Endothelial cell of umbilical vein (primary cell): Measurements from ENCODE around the gene CHD9. TPM values are rescaled to one million over a fixed set of nuclear protein-coding genes. Genes with fewer than 3 reads are reported as not detected.

Experiments used
- BruUV-seq: library from RNA; stranded (reverse); fragments of 400-500 nt; replicated peaks from 2 replicates; lab custom pipeline; 2021; lab: Mats Ljungman, UMichigan
- CTCF ChIA-PET: fragments of 300-600, 350-600 bp; sonication (Branson Sonifier 250); formaldehyde crosslinking; loops from one replicate; lab custom pipeline; 2021; ENCODE audit warnings: antibody characterized with exemption, inconsistent platforms; lab: Charles Lee
- POLR2A ChIA-PET: fragments of 300-600, 350-600 bp; sonication (Branson Sonifier 250); formaldehyde crosslinking; loops from one replicate; lab custom pipeline; 2021; ENCODE audit warnings: antibody characterized with exemption, inconsistent platforms; lab: Charles Lee
- DNase-seq: peaks from one replicate; pipeline ENCODE4 v3.0.0-alpha.2; 2011; ENCODE audit warnings: low read depth, low spot score
- FAIRE-seq: peaks from 2 replicates; lab custom pipeline; 2011; peaks lifted over from hg19 to GRCh38; lab: Jason Lieb, UNC
- H2AFZ ChIP-seq: 2 replicates; pipeline ENCODE4 v1.6.0; 2012; ENCODE audit warnings: low read depth, low read length, control low read depth, inconsistent platforms
- H3K27ac ChIP-seq: 2 replicates; pipeline ENCODE4 v1.5.1; 2011; ENCODE audit warnings: low read depth, mild to moderate bottlenecking, control low read depth, low read length, moderate library complexity; ENCODE audit not compliant: insufficient read depth
- H3K27me3 ChIP-seq, 2 experiments: 2 replicates each; pipeline versions ENCODE4 v1.6.0 to v1.6.1; 2011; ENCODE audit warnings: low read length in 2 of 2, mixed read lengths in 1 of 2; ENCODE audit not compliant: control insufficient read depth in 2 of 2, insufficient read depth in 2 of 2
- H3K36me3 ChIP-seq, 2 experiments: 2 replicates in 1 of 2; 3 replicates in 1 of 2; pipeline ENCODE4 v1.5.1; 2011; ENCODE audit warnings: low read length in 2 of 2, mild to moderate bottlenecking in 1 of 2, moderate library complexity in 1 of 2; ENCODE audit not compliant: control insufficient read depth in 2 of 2, insufficient read depth in 2 of 2; ENCODE audit errors: extremely low read depth in 1 of 2
- H3K4me1 ChIP-seq: 3 replicates; pipeline ENCODE4 v1.5.1; 2011; ENCODE audit warnings: mild to moderate bottlenecking, low read length; ENCODE audit not compliant: control insufficient read depth, insufficient read depth; ENCODE audit errors: extremely low read depth
- H3K4me2 ChIP-seq: 2 replicates; pipeline ENCODE4 v1.6.1; 2011; ENCODE audit warnings: low read length, control low read depth, mixed read lengths; ENCODE audit not compliant: insufficient read depth
- H3K4me3 ChIP-seq, 3 experiments: fragments of 200-600 bp in 1 of 3; sonication (generic), shearing (Covaris generic) in 1 of 3; replicated peaks in 1 of 3; 2 replicates each; pipeline ENCODE4 v1.5.1; 2011 to 2016; ENCODE audit warnings: control low read depth in 3 of 3, low read length in 3 of 3, mild to moderate bottlenecking in 2 of 3, inconsistent platforms in 1 of 3, low read depth in 1 of 3, moderate library complexity in 1 of 3; ENCODE audit not compliant: insufficient read depth in 1 of 3
- H3K79me2 ChIP-seq: 2 replicates; pipeline ENCODE4 v1.6.0; 2012; ENCODE audit warnings: low read length, inconsistent platforms; ENCODE audit not compliant: control insufficient read depth, insufficient read depth
- H3K9ac ChIP-seq: replicated peaks from 2 replicates; pipeline ENCODE3; 2011; ENCODE audit warnings: low read length, control low read depth; ENCODE audit not compliant: insufficient read depth; ENCODE audit errors: extremely low read depth
- H3K9me1 ChIP-seq: replicated peaks from 3 replicates; pipeline ENCODE4 v1.6.0; 2011; ENCODE audit warnings: mild to moderate bottlenecking, low read length; ENCODE audit not compliant: control insufficient read depth, insufficient read depth; ENCODE audit errors: extremely low read depth
- H3K9me3 ChIP-seq: replicated peaks from 2 replicates; pipeline ENCODE4 v1.5.1; 2012; ENCODE audit warnings: low read length, inconsistent platforms; ENCODE audit not compliant: control insufficient read depth, insufficient read depth
- H4K20me1 ChIP-seq: replicated peaks from 2 replicates; pipeline ENCODE3; 2011; ENCODE audit warnings: mild to moderate bottlenecking, low read length; ENCODE audit not compliant: control insufficient read depth, insufficient read depth; ENCODE audit errors: extremely low read depth
- EZH2 ChIP-seq: IDR thresholded peaks from 2 replicates; pipeline ENCODE4 v1.6.1; 2012; ENCODE audit warnings: borderline replicate concordance, low read depth, mild to moderate bottlenecking, moderate library complexity, low read length, inconsistent platforms; ENCODE audit not compliant: severe bottlenecking
- FOS ChIP-seq: IDR thresholded peaks from 2 replicates; pipeline ENCODE4 v1.6.1; 2011; ENCODE audit warnings: mild to moderate bottlenecking, low read length, moderate library complexity, borderline replicate concordance; ENCODE audit not compliant: insufficient read depth
- GATA2 ChIP-seq: IDR thresholded peaks from 2 replicates; pipeline ENCODE4 v1.7.0; 2011; ENCODE audit warnings: low read depth, mild to moderate bottlenecking, moderate library complexity, mixed read lengths, low read length; ENCODE audit not compliant: insufficient read length, insufficient read depth
- JUN ChIP-seq: IDR thresholded peaks from 2 replicates; pipeline ENCODE4 v1.6.1; 2011; ENCODE audit warnings: borderline replicate concordance, low read depth; ENCODE audit not compliant: insufficient read length, insufficient read depth
- MYC ChIP-seq: IDR thresholded peaks from one replicate; pipeline ENCODE4 v1.6.1; 2011; ENCODE audit warnings: mild to moderate bottlenecking, low read depth, low read length
- POLR2A ChIP-seq: IDR thresholded peaks from 2 replicates; pipeline ENCODE4 v1.6.1; 2012; ENCODE audit warnings: low read depth, mild to moderate bottlenecking, control low read depth, low read length
- POLR2AphosphoS5 ChIP-seq: IDR thresholded peaks from 2 replicates; pipeline ENCODE4 v1.6.1; 2012; ENCODE audit warnings: low read depth, mild to moderate bottlenecking, control low read depth, low read length, moderate library complexity; ENCODE audit not compliant: insufficient read depth
- dilution Hi-C: fragments of 300-500 bp; cut with MboI; formaldehyde crosslinking; loops from one replicate; pipeline ENCODE4 v1.15.0; 2019; ENCODE audit warnings: low sequenced_read_pairs; ENCODE audit not compliant: extremely low pct_ligation_motif_present
- intact Hi-C: fragments of 100-400 bp; cut with micrococcal nuclease; formaldehyde crosslinking; loops from one replicate; pipeline ENCODE4 v1.10.0; 2022
- polyA plus RNA-seq, 4 experiments: library from polyadenylated mRNA; depleted of rRNA in 3 of 4; stranded (reverse) in 3 of 4; unstranded in 1 of 4; fragments of >200 nt; gene quantifications; 2 replicates each; pipeline versions ENCODE4 v1.2.1 to v1.2.3, GENCODE V29; 2011 to 2012; ENCODE audit warnings: missing spikeins in 1 of 4
- total RNA-seq: library from RNA; stranded (reverse); gene quantifications from 2 replicates; pipeline ENCODE4 v1.2.3, GENCODE V29; 2021
- TF ChIP-seq, protein P1 (sequence below), 2 donors: IDR thresholded peaks; 1 replicate in 1 of 2; 2 replicates in 1 of 2; pipeline ENCODE4 v1.5.1; 2011; ENCODE audit warnings: low read length in 2 of 2, mild to moderate bottlenecking in 2 of 2, moderate library complexity in 2 of 2, control low read depth in 1 of 2, inconsistent platforms in 1 of 2, low read depth in 1 of 2; ENCODE audit not compliant: insufficient read depth in 1 of 2; ENCODE audit errors: extremely low read depth in 1 of 2
- TF ChIP-seq, protein P2 (sequence below): IDR thresholded peaks from 2 replicates; pipeline ENCODE4 v1.6.1; 2011; ENCODE audit not compliant: insufficient read depth, insufficient read length

The CHD9 gene
- total and polyA plus RNA-seq, 2 donors (not counting 3 experiments of a cell fraction or from before 2014, with no cell fraction given), result 9.9 to 59.2 TPM

DNA sequence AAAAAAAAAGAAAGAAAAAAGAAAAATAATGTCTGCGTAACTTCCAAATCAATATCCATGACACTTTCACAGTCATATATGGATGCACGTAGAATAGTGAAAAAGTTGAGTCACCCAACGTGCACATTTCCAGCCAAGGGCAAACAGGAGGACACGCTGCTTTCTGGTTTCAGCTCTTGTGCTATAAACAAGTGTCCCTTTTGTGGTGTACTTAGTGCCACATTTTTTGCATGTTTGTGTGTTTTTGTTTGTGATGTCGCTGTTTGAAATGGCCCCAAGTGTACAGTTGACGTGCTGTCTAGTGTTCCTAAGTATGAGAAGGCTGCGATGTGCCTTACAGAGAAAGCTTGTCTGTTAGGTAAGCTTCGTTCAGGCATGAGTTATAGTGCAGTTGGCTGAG is 2.9 kb downstream of the CHD9 start:
- Histone ChIP-seq H4K20me1 (no peaks in the 10 kb centered on the region), H3K36me3 (no peaks in the 10 kb centered on the region), H3K9me3 (no peaks in the 10 kb centered on the region), H3K79me2 (peaks cover 19% of the 10 kb centered on the region), H3K4me2 (no peak overlapping the region), H3K27me3 (no peaks in the 10 kb centered on the region), H3K4me3 (no peak overlapping the region), H3K9me1 (no peaks in the 10 kb centered on the region), H3K4me1 (peaks cover 20% of the 10 kb centered on the region), H3K27ac (no peak overlapping the region), H2AFZ (no peak overlapping the region), H3K9ac (no peak overlapping the region)
- intact Hi-C loops (loop anchor here (10.0 kb wide), 2 partner anchors 377 to 447 kb away; partner anchors contain the start of genes AKTIP and RBL2), dilution Hi-C loops (no loop called here)
- CTCF ChIA-PET, result interaction anchor here (0.8 to 5.6 kb wide), 4 partner anchors 22 to 226 kb away, joined by 3 to 61 read pairs (median 12); no protein-coding TSS in a partner anchor
- POLR2A ChIA-PET, result interaction anchor here (3.2 kb wide), 1 partner anchor 42 kb away, joined by 11 read pairs; no protein-coding TSS in a partner anchor
- DNase-seq (no peak), FAIRE-seq (no peak)
- TF ChIP-seq GATA2 (no peak), JUN (no peak), MYC (no peak), EZH2 (no peak), POLR2AphosphoS5 (no peak), POLR2A (no peak), FOS (no peak)
- TF ChIP-seq, protein P1, sequence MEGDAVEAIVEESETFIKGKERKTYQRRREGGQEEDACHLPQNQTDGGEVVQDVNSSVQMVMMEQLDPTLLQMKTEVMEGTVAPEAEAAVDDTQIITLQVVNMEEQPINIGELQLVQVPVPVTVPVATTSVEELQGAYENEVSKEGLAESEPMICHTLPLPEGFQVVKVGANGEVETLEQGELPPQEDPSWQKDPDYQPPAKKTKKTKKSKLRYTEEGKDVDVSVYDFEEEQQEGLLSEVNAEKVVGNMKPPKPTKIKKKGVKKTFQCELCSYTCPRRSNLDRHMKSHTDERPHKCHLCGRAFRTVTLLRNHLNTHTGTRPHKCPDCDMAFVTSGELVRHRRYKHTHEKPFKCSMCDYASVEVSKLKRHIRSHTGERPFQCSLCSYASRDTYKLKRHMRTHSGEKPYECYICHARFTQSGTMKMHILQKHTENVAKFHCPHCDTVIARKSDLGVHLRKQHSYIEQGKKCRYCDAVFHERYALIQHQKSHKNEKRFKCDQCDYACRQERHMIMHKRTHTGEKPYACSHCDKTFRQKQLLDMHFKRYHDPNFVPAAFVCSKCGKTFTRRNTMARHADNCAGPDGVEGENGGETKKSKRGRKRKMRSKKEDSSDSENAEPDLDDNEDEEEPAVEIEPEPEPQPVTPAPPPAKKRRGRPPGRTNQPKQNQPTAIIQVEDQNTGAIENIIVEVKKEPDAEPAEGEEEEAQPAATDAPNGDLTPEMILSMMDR (IDR thresholded peaks at IDR 0.05; ENCODE audit: extremely low read depth in 1 of 2, insufficient read depth in 1 of 2, low read depth in 1 of 2, low read length in 2 of 2), result no peak
- TF ChIP-seq, protein P2, sequence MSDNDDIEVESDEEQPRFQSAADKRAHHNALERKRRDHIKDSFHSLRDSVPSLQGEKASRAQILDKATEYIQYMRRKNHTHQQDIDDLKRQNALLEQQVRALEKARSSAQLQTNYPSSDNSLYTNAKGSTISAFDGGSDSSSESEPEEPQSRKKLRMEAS, result no peak
- BruUV-seq, result no TSS peak
